Ishikawa (cell line): ENCODE results near the gene TCF4.

Experiments
- CEBPB ChIP-seq: IDR thresholded peaks from 2 replicates; pipeline ENCODE4 v1.6.1; 2012
- CREB1 ChIP-seq: IDR thresholded peaks from 2 replicates; pipeline ENCODE4 v1.6.1; 2012; ENCODE audit warnings: low read depth
- EP300 ChIP-seq: IDR thresholded peaks from 2 replicates; pipeline ENCODE4 v1.6.1; 2012; ENCODE audit warnings: borderline replicate concordance
- NFIC ChIP-seq: IDR thresholded peaks from 2 replicates; pipeline ENCODE4 v1.6.1; 2012
- RAD21 ChIP-seq: IDR thresholded peaks from 2 replicates; pipeline ENCODE4 v1.6.1; 2012; ENCODE audit warnings: low read depth
- TAF1 ChIP-seq: IDR thresholded peaks from 2 replicates; pipeline ENCODE4 v1.6.1; 2012; ENCODE audit warnings: low read depth, mild to moderate bottlenecking
- TCF12 ChIP-seq: IDR thresholded peaks from 2 replicates; pipeline ENCODE4 v1.6.1; 2012; ENCODE audit warnings: low read depth
- TEAD4 ChIP-seq: IDR thresholded peaks from 2 replicates; pipeline ENCODE4 v1.6.1; 2012
- USF1 ChIP-seq: IDR thresholded peaks from 2 replicates; pipeline ENCODE4 v1.6.1; 2012
- YY1 ChIP-seq: IDR thresholded peaks from 2 replicates; pipeline ENCODE4 v1.6.1; 2012; ENCODE audit warnings: low read depth
- ZBTB7A ChIP-seq: IDR thresholded peaks from 2 replicates; pipeline ENCODE4 v1.6.1; 2012; ENCODE audit warnings: low read depth
- TF ChIP-seq, protein P1 (sequence below): IDR thresholded peaks from 2 replicates; pipeline ENCODE4 v1.6.1; 2012
- TF ChIP-seq, protein P2 (sequence below): IDR thresholded peaks from 2 replicates; pipeline ENCODE4 v1.6.1; 2012; ENCODE audit warnings: low read depth, mild to moderate bottlenecking

- TF ChIP-seq YY1, result no peak
- TF ChIP-seq RAD21, result no peak
- no peak for TF ChIP-seq TAF1
- TF ChIP-seq TEAD4, result no peak
- no peak for TF ChIP-seq EP300
- no peak for TF ChIP-seq CEBPB
- TF ChIP-seq, protein P1, sequence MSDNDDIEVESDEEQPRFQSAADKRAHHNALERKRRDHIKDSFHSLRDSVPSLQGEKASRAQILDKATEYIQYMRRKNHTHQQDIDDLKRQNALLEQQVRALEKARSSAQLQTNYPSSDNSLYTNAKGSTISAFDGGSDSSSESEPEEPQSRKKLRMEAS, result no peak
- TF ChIP-seq ZBTB7A, result no peak
- TF ChIP-seq NFIC, result no peak
- no peak for TF ChIP-seq CREB1
- TF ChIP-seq, protein P2, sequence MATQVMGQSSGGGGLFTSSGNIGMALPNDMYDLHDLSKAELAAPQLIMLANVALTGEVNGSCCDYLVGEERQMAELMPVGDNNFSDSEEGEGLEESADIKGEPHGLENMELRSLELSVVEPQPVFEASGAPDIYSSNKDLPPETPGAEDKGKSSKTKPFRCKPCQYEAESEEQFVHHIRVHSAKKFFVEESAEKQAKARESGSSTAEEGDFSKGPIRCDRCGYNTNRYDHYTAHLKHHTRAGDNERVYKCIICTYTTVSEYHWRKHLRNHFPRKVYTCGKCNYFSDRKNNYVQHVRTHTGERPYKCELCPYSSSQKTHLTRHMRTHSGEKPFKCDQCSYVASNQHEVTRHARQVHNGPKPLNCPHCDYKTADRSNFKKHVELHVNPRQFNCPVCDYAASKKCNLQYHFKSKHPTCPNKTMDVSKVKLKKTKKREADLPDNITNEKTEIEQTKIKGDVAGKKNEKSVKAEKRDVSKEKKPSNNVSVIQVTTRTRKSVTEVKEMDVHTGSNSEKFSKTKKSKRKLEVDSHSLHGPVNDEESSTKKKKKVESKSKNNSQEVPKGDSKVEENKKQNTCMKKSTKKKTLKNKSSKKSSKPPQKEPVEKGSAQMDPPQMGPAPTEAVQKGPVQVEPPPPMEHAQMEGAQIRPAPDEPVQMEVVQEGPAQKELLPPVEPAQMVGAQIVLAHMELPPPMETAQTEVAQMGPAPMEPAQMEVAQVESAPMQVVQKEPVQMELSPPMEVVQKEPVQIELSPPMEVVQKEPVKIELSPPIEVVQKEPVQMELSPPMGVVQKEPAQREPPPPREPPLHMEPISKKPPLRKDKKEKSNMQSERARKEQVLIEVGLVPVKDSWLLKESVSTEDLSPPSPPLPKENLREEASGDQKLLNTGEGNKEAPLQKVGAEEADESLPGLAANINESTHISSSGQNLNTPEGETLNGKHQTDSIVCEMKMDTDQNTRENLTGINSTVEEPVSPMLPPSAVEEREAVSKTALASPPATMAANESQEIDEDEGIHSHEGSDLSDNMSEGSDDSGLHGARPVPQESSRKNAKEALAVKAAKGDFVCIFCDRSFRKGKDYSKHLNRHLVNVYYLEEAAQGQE, result no peak
- no peak for TF ChIP-seq TCF12
- TF ChIP-seq USF1, result no peak
Observed at GRCh38 chr18:55439056-55439455, 148.9 kb downstream of the TCF4 start.
